Measurements from ENCODE around the gene ARHGEF25.

DNA sequence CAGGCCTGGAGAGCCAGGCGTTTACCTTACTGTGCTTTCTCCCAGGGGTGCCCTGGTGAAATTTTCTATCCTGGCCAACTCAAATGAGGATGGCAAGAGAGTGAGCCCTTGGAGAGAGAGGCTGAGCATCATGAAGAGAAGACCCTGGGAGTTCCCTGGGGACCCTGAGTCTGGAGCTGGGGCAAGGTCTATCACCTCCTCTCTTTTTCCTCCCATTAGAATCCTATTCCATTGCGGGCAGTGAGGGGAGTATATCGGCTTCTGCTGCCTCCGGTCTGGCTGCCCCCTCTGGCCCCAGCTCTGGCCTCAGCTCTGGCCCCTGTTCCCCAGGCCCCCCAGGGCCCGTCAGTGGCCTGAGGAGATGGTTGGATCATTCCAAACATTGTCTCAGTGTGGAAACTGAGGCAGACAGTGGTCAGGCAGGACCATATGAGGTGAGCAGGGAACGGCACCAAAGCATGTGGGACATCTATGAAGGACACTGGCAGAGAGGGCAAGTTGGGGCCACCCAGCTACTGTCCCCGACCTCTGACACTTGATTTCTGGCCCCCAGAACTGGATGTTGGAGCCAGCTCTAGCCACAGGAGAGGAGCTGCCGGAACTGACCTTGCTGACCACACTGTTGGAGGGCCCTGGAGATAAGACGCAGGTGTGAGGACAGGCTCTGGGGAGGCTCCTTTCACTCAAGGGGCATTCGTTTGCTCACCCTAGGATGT is 1.6 kb downstream of the ARHGEF25 start:
- TF ChIP-seq MAFK (IDR thresholded peaks at IDR 0.05; ENCODE audit: low read depth, low read length) (no peak), RAD21 (IDR thresholded peaks at IDR 0.05; ENCODE audit: low read length) (no peak), POLR2A (IDR thresholded peaks at IDR 0.05; ENCODE audit: low read depth, low read length) (no peak), RFX5 (IDR thresholded peaks at IDR 0.05; ENCODE audit: low read depth, low read length) (no peak), CHD1 (IDR thresholded peaks at IDR 0.05; ENCODE audit: low read depth, low read length) (no peak), RCOR1 (IDR thresholded peaks at IDR 0.05; ENCODE audit: insufficient replicate concordance, low read length) (no peak), BHLHE40 (IDR thresholded peaks at IDR 0.05; ENCODE audit: low read depth, low read length) (no peak), SMC3 (IDR thresholded peaks at IDR 0.05; ENCODE audit: low read depth, low read length) (no peak), MAZ (IDR thresholded peaks at IDR 0.05; ENCODE audit: borderline replicate concordance, low read depth, low read length) (no peak)
- TF ChIP-seq, protein P1, sequence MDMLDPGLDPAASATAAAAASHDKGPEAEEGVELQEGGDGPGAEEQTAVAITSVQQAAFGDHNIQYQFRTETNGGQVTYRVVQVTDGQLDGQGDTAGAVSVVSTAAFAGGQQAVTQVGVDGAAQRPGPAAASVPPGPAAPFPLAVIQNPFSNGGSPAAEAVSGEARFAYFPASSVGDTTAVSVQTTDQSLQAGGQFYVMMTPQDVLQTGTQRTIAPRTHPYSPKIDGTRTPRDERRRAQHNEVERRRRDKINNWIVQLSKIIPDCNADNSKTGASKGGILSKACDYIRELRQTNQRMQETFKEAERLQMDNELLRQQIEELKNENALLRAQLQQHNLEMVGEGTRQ (IDR thresholded peaks at IDR 0.05; ENCODE audit: low read depth, low read length) = no peak
- TF ChIP-seq, protein P2, sequence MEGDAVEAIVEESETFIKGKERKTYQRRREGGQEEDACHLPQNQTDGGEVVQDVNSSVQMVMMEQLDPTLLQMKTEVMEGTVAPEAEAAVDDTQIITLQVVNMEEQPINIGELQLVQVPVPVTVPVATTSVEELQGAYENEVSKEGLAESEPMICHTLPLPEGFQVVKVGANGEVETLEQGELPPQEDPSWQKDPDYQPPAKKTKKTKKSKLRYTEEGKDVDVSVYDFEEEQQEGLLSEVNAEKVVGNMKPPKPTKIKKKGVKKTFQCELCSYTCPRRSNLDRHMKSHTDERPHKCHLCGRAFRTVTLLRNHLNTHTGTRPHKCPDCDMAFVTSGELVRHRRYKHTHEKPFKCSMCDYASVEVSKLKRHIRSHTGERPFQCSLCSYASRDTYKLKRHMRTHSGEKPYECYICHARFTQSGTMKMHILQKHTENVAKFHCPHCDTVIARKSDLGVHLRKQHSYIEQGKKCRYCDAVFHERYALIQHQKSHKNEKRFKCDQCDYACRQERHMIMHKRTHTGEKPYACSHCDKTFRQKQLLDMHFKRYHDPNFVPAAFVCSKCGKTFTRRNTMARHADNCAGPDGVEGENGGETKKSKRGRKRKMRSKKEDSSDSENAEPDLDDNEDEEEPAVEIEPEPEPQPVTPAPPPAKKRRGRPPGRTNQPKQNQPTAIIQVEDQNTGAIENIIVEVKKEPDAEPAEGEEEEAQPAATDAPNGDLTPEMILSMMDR (conservative IDR thresholded peaks at IDR 0.05; ENCODE audit: low read depth, low read length) = no peak
- TF ChIP-seq, protein P3, sequence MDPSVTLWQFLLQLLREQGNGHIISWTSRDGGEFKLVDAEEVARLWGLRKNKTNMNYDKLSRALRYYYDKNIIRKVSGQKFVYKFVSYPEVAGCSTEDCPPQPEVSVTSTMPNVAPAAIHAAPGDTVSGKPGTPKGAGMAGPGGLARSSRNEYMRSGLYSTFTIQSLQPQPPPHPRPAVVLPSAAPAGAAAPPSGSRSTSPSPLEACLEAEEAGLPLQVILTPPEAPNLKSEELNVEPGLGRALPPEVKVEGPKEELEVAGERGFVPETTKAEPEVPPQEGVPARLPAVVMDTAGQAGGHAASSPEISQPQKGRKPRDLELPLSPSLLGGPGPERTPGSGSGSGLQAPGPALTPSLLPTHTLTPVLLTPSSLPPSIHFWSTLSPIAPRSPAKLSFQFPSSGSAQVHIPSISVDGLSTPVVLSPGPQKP (IDR thresholded peaks at IDR 0.05; ENCODE audit: borderline replicate concordance, low read depth, low read length) = no peak

Measured in IMR-90 (cell line).